ENCODE measurements around the gene PXYLP1. TPM values are rescaled to one million over a fixed set of nuclear protein-coding genes. Genes with fewer than 3 reads are reported as not detected.

PXYLP1 gene
- total and polyA plus RNA-seq, 10 of the 15 experiments (the other 5 are each of a cell fraction or from before 2014, with no cell fraction given) = 0.06 to 1.7 (median 0.35) TPM

GRCh38 chr3:141233457-141234161 is 2.0 kb downstream of the PXYLP1 start:
- FAIRE-seq (no peak), DNase-seq (ENCODE audit: low read depth, low spot score) (no peak), ATAC-seq (no peak)
- no peak overlapping the region for H3K4me2 ChIP-seq (ENCODE audit: control insufficient read depth, insufficient read depth)
- no peaks in the 10 kb centered on the region; the same call in none of the 2 replicates for H4K20me1 ChIP-seq (ENCODE audit: control insufficient read depth, insufficient read depth)
- H3K4me1 ChIP-seq (ENCODE audit: control insufficient read depth, insufficient read depth, low read length) = 0 out of 2 replicates have a peak, but pooled peaks cover 3% of the 10 kb centered on the region
- in situ Hi-C loops (cut with MboI) (no loop called here), intact Hi-C loops (cut with micrococcal nuclease; ENCODE audit: unreplicated experiment) (loop anchor here (5.0 kb wide), 2 partner anchors 44 to 219 kb away; no protein-coding TSS in a partner anchor)
- no peak overlapping the region for H3K9ac ChIP-seq (ENCODE audit: control insufficient read depth, insufficient read depth, low read length)
- H3K9me3 ChIP-seq (replicated peaks; ENCODE audit: control insufficient read depth, insufficient read depth, low read length) = no peaks in the 10 kb centered on the region
- no peak overlapping the region for H2AFZ ChIP-seq (ENCODE audit: control insufficient read depth, low read depth, low read length)
- ChIA-PET RAD21 (ENCODE audit: unreplicated experiment) (interaction anchor here (0.6 to 0.8 kb wide), 3 partner anchors 70 to 412 kb away, joined by 3 to 4 read pairs (median 3); no protein-coding TSS in a partner anchor), SMC1A (ENCODE audit: uncharacterized antibody, unreplicated experiment) (interaction anchor here (1.7 kb wide), 1 partner anchor 37 kb away, joined by 3 read pairs; no protein-coding TSS in a partner anchor), POLR2A (no interaction called here), CTCF (no interaction called here)
- no peak overlapping the region for H3K4me3 ChIP-seq
- no peaks in the 10 kb centered on the region for H3K36me3 ChIP-seq (ENCODE audit: control insufficient read depth in 2 of 2, insufficient read depth in 2 of 2, low read length in 1 of 2)
- H3K27ac ChIP-seq (ENCODE audit: control insufficient read depth, insufficient read depth) = no peak overlapping the region
- peaks cover 0 to 2% of the 10 kb centered on the region in 2 experiments; a peak in 3 of 4 replicates for H3K27me3 ChIP-seq (replicated peaks in 1 of 2; ENCODE audit: control insufficient read depth in 2 of 2, insufficient read depth in 2 of 2, low read length in 1 of 2)
- BruUV-seq (replicated peaks) = no TSS peak
- TF ChIP-seq SMC3 (IDR thresholded peaks at IDR 0.05; ENCODE audit: borderline replicate concordance, low read length) (no peak), MYB (IDR thresholded peaks at IDR 0.05; ENCODE audit: borderline replicate concordance, low read depth, low read length) (no peak), HSF1 (IDR thresholded peaks at IDR 0.05; ENCODE audit: low read depth, low read length) (no peak), ZNF687 (IDR thresholded peaks at IDR 0.05) (no peak), E2F8 (IDR thresholded peaks at IDR 0.05; ENCODE audit: low read depth, partially characterized antibody) (no peak), YBX1 (IDR thresholded peaks at IDR 0.05) (no peak), NFXL1 (IDR thresholded peaks at IDR 0.05; ENCODE audit: borderline replicate concordance) (no peak), ZNF24 (IDR thresholded peaks at IDR 0.05) (no peak), KAT2A (conservative IDR thresholded peaks at IDR 0.05; ENCODE audit: control insufficient read depth, low read depth, low read length) (no peak), SUZ12 (IDR thresholded peaks at IDR 0.05; ENCODE audit: unreplicated experiment) (no peak), SUPT20H (IDR thresholded peaks at IDR 0.05; ENCODE audit: borderline replicate concordance, control insufficient read depth, low read depth, low read length) (no peak), ZSCAN29 (IDR thresholded peaks at IDR 0.05) (no peak), FOXK2 (IDR thresholded peaks at IDR 0.05) (no peak), MTA2 (IDR thresholded peaks at IDR 0.05; ENCODE audit: low read depth) (no peak), MXI1 (IDR thresholded peaks at IDR 0.05; ENCODE audit: low read depth, low read length) (no peak), BRCA1 (IDR thresholded peaks at IDR 0.05; ENCODE audit: low read depth, low read length) (no peak)
- no peaks in the 10 kb centered on the region for H3K79me2 ChIP-seq (ENCODE audit: control insufficient read depth, insufficient read depth, low read length)
- WGBS (ENCODE audit: insufficient coverage, insufficient replicate concordance, low lambda C conversion rate, missing lambda C conversion rate) = 58% methylated on average over 9 of the region's 9 CpGs

Measured in GM12878 (cell line).